Fibroblast of villous mesenchyme (primary cell): ENCODE data around the gene FAM32A. TPM values are rescaled to one million over a fixed set of nuclear protein-coding genes. Genes with fewer than 3 reads are reported as not detected.
A peak's percentile ranks its signal among the peaks of the same experiment; 100 is the strongest.

Experiments
- DNase-seq: peaks from one replicate; pipeline ENCODE4 v3.0.0-alpha.2; 2010; ENCODE audit warnings: low read depth
- H3K4me3 ChIP-seq: 2 replicates; pipeline ENCODE4 v1.5.1; 2011; ENCODE audit warnings: low read depth, mild to moderate bottlenecking, low read length
- CTCF ChIP-seq: IDR thresholded peaks from 2 replicates; pipeline ENCODE4 v1.5.1; 2012; ENCODE audit warnings: low read depth, mild to moderate bottlenecking, low read length; ENCODE audit not compliant: insufficient read depth
- total RNA-seq: library from RNA; depleted of rRNA; stranded (reverse); fragments of >200 nt; gene quantifications from 2 replicates; pipeline ENCODE4 v1.2.3, GENCODE V29; 2012

FAM32A gene
- total RNA-seq, result 94.1 TPM in 2 replicates

- DNase-seq, result peak; percentile 99
- H3K4me3 ChIP-seq, result peak within 1 kb of the TSS; percentile 99
- no peak for TF ChIP-seq CTCF
Observed at GRCh38 chr19:16185123-16185767, at the start of gene FAM32A. TSS of gene FAM32A (plus strand) at chr19:16185410. CDS start at chr19:16185443, 33 bp downstream.

- no peak overlapping the region for H3K4me3 ChIP-seq
- TF ChIP-seq CTCF, result no peak
- no peak for DNase-seq
Observed at GRCh38 chr19:16135430-16136127, 49.6 kb upstream of the FAM32A start.

GRCh38 chr19:16136185-16136999, 48.8 kb upstream of the FAM32A start:
- no peak for TF ChIP-seq CTCF
- DNase-seq, result no peak
- H3K4me3 ChIP-seq, result no peak overlapping the region

GRCh38 chr19:16139752-16140151, 45.5 kb upstream of the FAM32A start:
- H3K4me3 ChIP-seq, result no peak overlapping the region
- no peak for TF ChIP-seq CTCF
- DNase-seq, result no peak

- no peak for DNase-seq
- no peak for TF ChIP-seq CTCF
Observed at GRCh38 chr19:16141043-16141442, 44.2 kb upstream of the FAM32A start.

GRCh38 chr19:16142032-16142580, 43.1 kb upstream of the FAM32A start:
- DNase-seq, result no peak
- TF ChIP-seq CTCF, result no peak
- no peak overlapping the region for H3K4me3 ChIP-seq

More at GRCh38 chr19:16141043-16141442, 44.2 kb upstream of the FAM32A start:
- no peak overlapping the region for H3K4me3 ChIP-seq
